Fibroblast of mammary gland (primary cell): ENCODE results near the gene BHLHE41.
A peak's percentile ranks its signal among the peaks of the same experiment; 100 is the strongest.

Experiments
- DNase-seq: peaks from one replicate; pipeline ENCODE4 v3.0.0-alpha.2; 2010; ENCODE audit warnings: low read depth
- H3K4me3 ChIP-seq: 2 replicates; pipeline ENCODE4 v1.5.1; 2011; ENCODE audit warnings: low read depth, mild to moderate bottlenecking, low read length, moderate library complexity; ENCODE audit not compliant: control insufficient read depth
- TF ChIP-seq, protein P1 (sequence below): conservative IDR thresholded peaks from 2 replicates; pipeline ENCODE4 v1.5.1; 2011; ENCODE audit warnings: low read depth, low read length, inconsistent platforms; ENCODE audit not compliant: control insufficient read depth, insufficient read depth

Gene BHLHE41

DNA sequence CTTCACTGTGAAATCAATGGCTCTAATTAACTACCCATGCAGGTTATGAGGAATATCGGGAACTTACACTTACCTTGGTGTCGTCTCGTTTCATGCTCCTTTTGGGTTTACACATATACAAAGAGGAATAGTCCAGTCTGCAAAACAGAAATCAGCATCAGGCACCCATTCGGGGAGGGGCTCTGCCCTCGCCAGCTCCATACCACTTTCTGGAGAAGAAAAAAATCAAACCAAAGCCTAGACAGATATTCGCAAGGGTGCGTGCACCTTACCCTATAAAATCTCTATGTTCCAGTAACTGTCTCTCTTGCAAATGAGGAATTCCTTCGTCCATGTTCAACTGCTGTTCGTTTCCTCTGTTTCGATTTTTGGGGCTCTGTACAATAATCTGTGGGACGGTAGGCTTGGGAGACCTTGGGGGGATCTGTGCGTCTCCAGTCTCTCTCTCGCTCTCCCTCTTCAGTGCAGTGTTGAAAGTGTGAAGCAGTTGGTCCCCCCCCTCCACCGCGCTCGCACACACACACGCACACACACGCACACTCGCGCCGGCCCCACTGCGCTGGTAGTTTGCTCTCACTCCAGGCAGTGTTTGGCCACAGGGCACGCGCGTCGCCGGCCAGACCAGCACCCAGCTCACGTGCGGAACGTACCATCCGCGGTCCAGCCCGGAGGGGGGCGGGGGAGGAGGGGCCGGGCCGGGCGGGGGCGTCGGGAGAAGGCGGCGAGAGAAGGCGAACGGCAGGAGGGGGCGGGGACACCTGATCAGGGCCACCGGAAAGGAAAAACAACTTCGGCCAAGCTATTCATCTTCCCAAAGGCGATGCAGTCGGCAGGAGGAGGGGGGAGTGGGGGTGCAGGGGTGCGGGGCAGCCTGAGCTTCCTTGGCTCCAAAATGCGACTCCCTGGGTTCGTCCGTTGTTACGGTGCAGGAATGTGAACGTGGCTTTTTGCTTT, at the start of gene BHLHE41:
Gene BHLHE41, minus strand, starts transcription at position 592 of the 954 bp plus-strand sequence. Its CDS starts 258 bp downstream, at position 334.
- TF ChIP-seq, protein P1, sequence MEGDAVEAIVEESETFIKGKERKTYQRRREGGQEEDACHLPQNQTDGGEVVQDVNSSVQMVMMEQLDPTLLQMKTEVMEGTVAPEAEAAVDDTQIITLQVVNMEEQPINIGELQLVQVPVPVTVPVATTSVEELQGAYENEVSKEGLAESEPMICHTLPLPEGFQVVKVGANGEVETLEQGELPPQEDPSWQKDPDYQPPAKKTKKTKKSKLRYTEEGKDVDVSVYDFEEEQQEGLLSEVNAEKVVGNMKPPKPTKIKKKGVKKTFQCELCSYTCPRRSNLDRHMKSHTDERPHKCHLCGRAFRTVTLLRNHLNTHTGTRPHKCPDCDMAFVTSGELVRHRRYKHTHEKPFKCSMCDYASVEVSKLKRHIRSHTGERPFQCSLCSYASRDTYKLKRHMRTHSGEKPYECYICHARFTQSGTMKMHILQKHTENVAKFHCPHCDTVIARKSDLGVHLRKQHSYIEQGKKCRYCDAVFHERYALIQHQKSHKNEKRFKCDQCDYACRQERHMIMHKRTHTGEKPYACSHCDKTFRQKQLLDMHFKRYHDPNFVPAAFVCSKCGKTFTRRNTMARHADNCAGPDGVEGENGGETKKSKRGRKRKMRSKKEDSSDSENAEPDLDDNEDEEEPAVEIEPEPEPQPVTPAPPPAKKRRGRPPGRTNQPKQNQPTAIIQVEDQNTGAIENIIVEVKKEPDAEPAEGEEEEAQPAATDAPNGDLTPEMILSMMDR: no peak
- H3K4me3 ChIP-seq: peak within 1 kb of the TSS; percentile 69
- DNase-seq: peak; percentile 30

DNA sequence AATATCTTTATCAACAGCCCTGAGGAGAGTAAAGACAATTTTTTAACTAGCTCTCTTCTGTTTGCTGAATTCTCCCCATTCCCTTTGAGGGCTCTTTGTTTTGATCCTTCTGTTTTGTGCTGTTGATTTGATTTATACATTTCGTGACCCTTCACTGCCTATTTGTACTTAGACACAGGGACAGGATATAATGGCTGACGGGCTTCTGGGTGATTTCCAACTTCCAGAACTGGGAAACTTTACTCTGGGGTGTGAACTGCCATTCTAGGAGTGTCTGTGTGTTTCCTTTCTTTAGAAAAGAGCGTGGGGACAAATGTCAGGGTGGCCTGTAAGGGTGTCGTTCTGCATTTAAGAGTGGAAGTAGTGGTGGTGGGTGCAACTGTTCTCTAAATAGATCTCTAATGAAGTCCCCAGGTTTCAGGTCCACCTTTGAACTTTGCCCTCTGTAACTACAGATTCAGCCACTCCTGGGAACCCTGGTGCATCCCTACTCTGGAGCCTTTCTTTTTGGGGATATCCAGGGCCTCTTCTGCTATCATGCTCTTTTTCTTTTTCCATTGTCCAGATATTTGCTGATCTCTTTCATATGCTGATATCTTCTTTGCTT, 48.2 kb upstream of the BHLHE41 start:
- no peak for DNase-seq
- TF ChIP-seq, protein P1: no peak

DNA sequence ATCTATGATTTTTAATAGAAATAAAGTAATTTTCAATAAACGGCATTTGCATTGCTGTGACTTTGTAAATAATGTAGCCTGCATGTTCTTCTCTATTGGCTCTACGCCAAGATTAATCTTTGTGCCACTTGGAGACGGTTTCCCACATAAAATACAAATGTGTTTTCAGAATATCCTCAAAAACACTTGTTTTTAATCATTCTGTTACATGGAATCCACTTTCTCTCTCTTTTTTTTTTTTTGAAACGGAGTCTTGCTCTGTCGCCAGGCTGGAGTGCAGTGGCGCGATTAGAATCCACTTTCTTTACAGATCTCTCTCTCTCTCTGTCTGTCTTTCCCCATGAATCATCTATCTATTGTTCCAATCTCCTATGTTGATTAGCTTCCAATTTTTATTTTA, 47.7 kb upstream of the BHLHE41 start:
- TF ChIP-seq, protein P1: no peak
- H3K4me3 ChIP-seq: no peak overlapping the region
- no peak for DNase-seq

More for the DNA sequence above, 48.2 kb upstream of the BHLHE41 start:
- no peak overlapping the region for H3K4me3 ChIP-seq

DNA sequence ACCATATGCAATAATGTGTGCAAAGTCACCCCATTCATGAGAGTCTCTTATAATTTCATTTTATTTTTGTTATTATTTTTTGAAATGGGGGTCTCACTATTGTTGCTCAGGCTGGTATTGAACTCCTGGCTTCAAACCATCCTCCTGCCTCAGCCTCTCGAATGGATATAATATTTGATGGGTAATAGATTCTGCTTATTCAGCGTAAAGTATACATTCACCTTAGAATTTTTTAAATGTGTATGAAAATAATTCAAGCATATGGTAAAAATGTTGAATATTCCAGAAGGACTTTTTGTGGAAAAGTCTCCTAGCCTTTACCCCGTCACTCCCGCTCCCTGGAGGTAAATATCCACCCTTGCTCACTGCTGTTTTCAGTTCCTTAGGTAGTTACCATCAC, 47.2 kb upstream of the BHLHE41 start:
- no peak for DNase-seq
- no peak overlapping the region for H3K4me3 ChIP-seq
- TF ChIP-seq, protein P1: no peak

DNA sequence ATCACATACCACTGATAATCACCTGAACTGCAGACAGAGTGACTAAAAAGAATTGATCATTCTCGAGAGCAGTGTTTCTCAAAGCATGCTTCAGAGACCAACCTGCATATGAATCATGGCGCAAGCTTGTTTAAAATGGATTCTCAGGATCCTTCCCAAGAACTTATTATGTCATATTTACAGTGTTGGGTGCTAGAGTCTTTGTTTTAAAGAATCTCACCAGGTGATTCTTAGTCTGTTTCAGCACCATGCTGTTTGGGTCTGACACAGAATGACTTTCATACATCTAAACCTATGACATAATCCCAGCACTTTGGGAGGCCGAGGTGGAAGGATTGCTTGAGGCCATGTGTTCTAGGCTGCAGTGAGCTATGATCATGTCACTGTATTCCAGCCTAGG, 39.3 kb upstream of the BHLHE41 start:
- no peak overlapping the region for H3K4me3 ChIP-seq
- TF ChIP-seq, protein P1: no peak
- DNase-seq: no peak

DNA sequence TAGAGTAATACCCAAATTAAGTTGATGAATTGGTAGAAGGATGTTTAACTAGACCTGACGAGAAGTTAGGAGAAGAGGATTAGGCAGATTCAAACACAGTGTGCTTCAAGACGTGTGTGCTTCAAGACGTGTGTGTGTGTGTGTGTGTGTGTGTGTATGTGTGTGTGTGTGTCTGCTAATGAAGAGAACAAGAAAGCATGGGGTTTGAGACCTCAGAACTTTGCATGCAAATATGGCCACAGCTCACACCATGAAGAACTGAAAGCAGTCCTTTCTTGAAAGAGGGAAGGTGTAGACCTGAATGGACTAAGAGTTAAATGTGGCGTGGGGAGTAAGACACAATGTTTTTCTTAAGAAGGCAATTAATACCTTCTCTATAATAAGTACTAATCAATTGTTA, 38.1 kb upstream of the BHLHE41 start:
- no peak overlapping the region for H3K4me3 ChIP-seq
- TF ChIP-seq, protein P1: no peak
- no peak for DNase-seq
